ENCODE data around the gene SAT1. TPM values are rescaled to one million over a fixed set of nuclear protein-coding genes. Genes with fewer than 3 reads are reported as not detected.

SAT1 gene
- total and polyA plus RNA-seq, 12 donors = 73.5 to 884 (median 114) TPM

- no peak overlapping the region for H3K4me3 ChIP-seq
- ATAC-seq (no peak), DNase-seq (no peak)
- TF ChIP-seq, protein P1, sequence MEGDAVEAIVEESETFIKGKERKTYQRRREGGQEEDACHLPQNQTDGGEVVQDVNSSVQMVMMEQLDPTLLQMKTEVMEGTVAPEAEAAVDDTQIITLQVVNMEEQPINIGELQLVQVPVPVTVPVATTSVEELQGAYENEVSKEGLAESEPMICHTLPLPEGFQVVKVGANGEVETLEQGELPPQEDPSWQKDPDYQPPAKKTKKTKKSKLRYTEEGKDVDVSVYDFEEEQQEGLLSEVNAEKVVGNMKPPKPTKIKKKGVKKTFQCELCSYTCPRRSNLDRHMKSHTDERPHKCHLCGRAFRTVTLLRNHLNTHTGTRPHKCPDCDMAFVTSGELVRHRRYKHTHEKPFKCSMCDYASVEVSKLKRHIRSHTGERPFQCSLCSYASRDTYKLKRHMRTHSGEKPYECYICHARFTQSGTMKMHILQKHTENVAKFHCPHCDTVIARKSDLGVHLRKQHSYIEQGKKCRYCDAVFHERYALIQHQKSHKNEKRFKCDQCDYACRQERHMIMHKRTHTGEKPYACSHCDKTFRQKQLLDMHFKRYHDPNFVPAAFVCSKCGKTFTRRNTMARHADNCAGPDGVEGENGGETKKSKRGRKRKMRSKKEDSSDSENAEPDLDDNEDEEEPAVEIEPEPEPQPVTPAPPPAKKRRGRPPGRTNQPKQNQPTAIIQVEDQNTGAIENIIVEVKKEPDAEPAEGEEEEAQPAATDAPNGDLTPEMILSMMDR (IDR thresholded peaks at IDR 0.05) = no peak
- H3K36me3 ChIP-seq = peaks cover 0 to 20% (median 0%) of the 10 kb centered on the region in 9 donors
- H3K4me1 ChIP-seq = peaks cover 0 to 15% (median 0%) of the 10 kb centered on the region in 9 donors
- no peaks in the 10 kb centered on the region for H3K9me3 ChIP-seq
- no peaks in the 10 kb centered on the region for H3K27me3 ChIP-seq
- 93 to 94% methylated on average over 8 of the region's 8 CpGs for WGBS, 2 donors
- H3K27ac ChIP-seq = no peak overlapping the region
- intact Hi-C loops (cut with DNase I) = loop anchor here in 2 of 10 donors (10.0 kb wide), 2 partner anchors 65 to 115 kb away; partner anchors contain the start of genes APOO (in 1 of the 2) and CXorf58 (in 1 of the 2)
Observed at GRCh38 chrX:23789386-23790154, 6.6 kb downstream of the SAT1 start.

GRCh38 chrX:23790155-23790497 lies 7.2 kb downstream of the SAT1 start:
- TF ChIP-seq, protein P1 (IDR thresholded peaks at IDR 0.05) = no peak
- Histone ChIP-seq H3K9me3 (no peaks in the 10 kb centered on the region), H3K27ac (no peak overlapping the region), H3K4me1 (peaks cover 0 to 10% (median 0%) of the 10 kb centered on the region in 9 donors), H3K4me3 (no peak overlapping the region), H3K36me3 (peaks cover 0 to 15% (median 0%) of the 10 kb centered on the region in 9 donors), H3K27me3 (no peaks in the 10 kb centered on the region)
- no peak for DNase-seq
- ATAC-seq = no peak
- intact Hi-C loops (cut with DNase I) = no loop called here
- 68 to 71% methylated on average over 10 to 11 of the region's 11 CpGs for WGBS, 2 donors

GRCh38 chrX:23792861-23793553 lies 10.0 kb downstream of the SAT1 start:
- DNase-seq (no peak), ATAC-seq (peak in 4 of 8 donors; percentile 37 to 67 (median 54))
- WGBS, 2 donors = 56 to 57% methylated on average over 6 of the region's 6 CpGs
- Histone ChIP-seq H3K9me3 (no peaks in the 10 kb centered on the region), H3K27ac (no peak overlapping the region), H3K27me3 (no peaks in the 10 kb centered on the region), H3K4me1 (peaks cover 0 to 5% (median 0%) of the 10 kb centered on the region in 9 donors), H3K4me3 (no peak overlapping the region), H3K36me3 (no peaks in the 10 kb centered on the region)
- TF ChIP-seq, protein P1 (IDR thresholded peaks at IDR 0.05) = no peak
- intact Hi-C loops (cut with DNase I) = no loop called here

GRCh38 chrX:23795221-23795620 lies 12.2 kb downstream of the SAT1 start:
- Histone ChIP-seq H3K9me3 (no peaks in the 10 kb centered on the region), H3K36me3 (no peaks in the 10 kb centered on the region), H3K4me1 (peaks cover 0 to 5% (median 0%) of the 10 kb centered on the region in 9 donors), H3K4me3 (no peak overlapping the region), H3K27me3 (no peaks in the 10 kb centered on the region), H3K27ac (no peak overlapping the region)
- DNase-seq (no peak), ATAC-seq (no peak)
- TF ChIP-seq, protein P1 (IDR thresholded peaks at IDR 0.05) = no peak
- 77 to 80% methylated on average over 8 of the region's 8 CpGs for WGBS, 2 donors
- intact Hi-C loops (cut with DNase I) = loop anchor here in 1 of 10 donors (5.0 kb wide), 1 partner anchor 107 kb away; no protein-coding TSS in a partner anchor
